WERI-Rb-1 (cell line): ENCODE results near the gene AFAP1.

Experiments
- DNase-seq: peaks from one replicate; pipeline ENCODE4 v3.0.0-alpha.2; 2020
- H3K27ac ChIP-seq: fragments of 250-450 bp; sonication (Bioruptor Pico); 2 replicates; pipeline ENCODE4 v1.5.1; 2020; ENCODE audit warnings: mild to moderate bottlenecking, moderate library complexity
- H3K27me3 ChIP-seq: fragments of 250-450 bp; sonication (Bioruptor Pico); 2 replicates; pipeline ENCODE4 v1.5.1; 2021; ENCODE audit warnings: mild to moderate bottlenecking, low read depth, moderate library complexity; ENCODE audit not compliant: insufficient read depth, severe bottlenecking
- H3K36me3 ChIP-seq: fragments of 250-450 bp; sonication (Bioruptor Pico); 2 replicates; pipeline ENCODE4 v1.5.1; 2020; ENCODE audit warnings: mild to moderate bottlenecking, moderate library complexity
- H3K4me3 ChIP-seq: 2 replicates; pipeline ENCODE4 v1.5.1; 2011; ENCODE audit warnings: low read depth, mild to moderate bottlenecking, control low read depth, low read length
- H3K9me3 ChIP-seq: fragments of 250-450 bp; sonication (Bioruptor Pico); 2 replicates; pipeline ENCODE4 v1.5.1; 2021; ENCODE audit warnings: mild to moderate bottlenecking, moderate library complexity; ENCODE audit not compliant: severe bottlenecking
- CTCF ChIP-seq: IDR thresholded peaks from 2 replicates; pipeline ENCODE4 v1.5.1; 2011; ENCODE audit warnings: low read depth, mild to moderate bottlenecking, control low read depth, inconsistent platforms, low read length

AFAP1 gene

DNA sequence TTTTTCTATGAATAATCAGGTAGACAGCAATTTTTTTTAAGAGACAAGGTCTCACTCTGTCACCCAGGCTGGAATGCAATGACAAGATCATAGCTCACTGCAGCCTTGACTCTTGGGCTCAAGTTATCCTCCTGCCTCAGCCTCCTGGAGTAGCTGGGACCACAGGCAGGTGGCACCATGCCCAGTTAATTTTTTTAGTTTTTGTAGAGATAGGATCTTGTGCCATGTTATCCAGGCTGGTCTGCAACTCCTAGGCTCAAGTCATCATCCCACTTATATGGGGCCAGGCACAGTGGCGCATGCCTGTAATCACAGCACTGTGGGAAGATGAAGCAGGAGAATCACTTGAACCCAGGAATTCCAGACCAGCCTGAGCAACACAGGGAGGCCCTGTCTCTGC, 26.8 kb downstream of the AFAP1 start:
- no peak overlapping the region for H3K27ac ChIP-seq
- H3K27me3 ChIP-seq: no peaks in the 10 kb centered on the region
- H3K36me3 ChIP-seq: no peaks in the 10 kb centered on the region
- H3K4me3 ChIP-seq: no peak overlapping the region
- no peak for TF ChIP-seq CTCF
- no peak for DNase-seq
- no peaks in the 10 kb centered on the region for H3K9me3 ChIP-seq

- Histone ChIP-seq H3K9me3 (no peaks in the 10 kb centered on the region), H3K27ac (peak overlapping the region; percentile 92), H3K4me3 (peak overlapping the region; percentile 20), H3K36me3 (no peaks in the 10 kb centered on the region), H3K27me3 (no peaks in the 10 kb centered on the region)
- no peak for TF ChIP-seq CTCF
- peak; percentile 94 for DNase-seq
Measured at GRCh38 chr4:7910952-7911578, 28.6 kb downstream of the AFAP1 start.

GRCh38 chr4:7910263-7910896, 29.3 kb downstream of the AFAP1 start:
- no peak for DNase-seq
- Histone ChIP-seq H3K9me3 (no peaks in the 10 kb centered on the region), H3K4me3 (peak overlapping the region; percentile 20), H3K36me3 (no peaks in the 10 kb centered on the region), H3K27ac (peak overlapping the region; percentile 92), H3K27me3 (no peaks in the 10 kb centered on the region)
- TF ChIP-seq CTCF: no peak

- no peak for DNase-seq
- TF ChIP-seq CTCF: no peak
- peak overlapping the region; percentile 92 for H3K27ac ChIP-seq
- H3K27me3 ChIP-seq: no peaks in the 10 kb centered on the region
- H3K36me3 ChIP-seq: no peaks in the 10 kb centered on the region
- H3K4me3 ChIP-seq: peak overlapping the region; percentile 20; the same call in 1 of the 2 replicates
- no peaks in the 10 kb centered on the region for H3K9me3 ChIP-seq
Measured at GRCh38 chr4:7909463-7910262, 30.0 kb downstream of the AFAP1 start.

GRCh38 chr4:7908668-7909067, 31.0 kb downstream of the AFAP1 start:
- Histone ChIP-seq H3K27ac (no peak overlapping the region), H3K9me3 (no peaks in the 10 kb centered on the region), H3K4me3 (no peak overlapping the region), H3K27me3 (no peaks in the 10 kb centered on the region), H3K36me3 (no peaks in the 10 kb centered on the region)
- DNase-seq: no peak
- no peak for TF ChIP-seq CTCF
